ENCODE results near the gene CSK.
A peak's percentile ranks its signal among the peaks of the same experiment; 100 is the strongest.

CSK gene

DNA sequence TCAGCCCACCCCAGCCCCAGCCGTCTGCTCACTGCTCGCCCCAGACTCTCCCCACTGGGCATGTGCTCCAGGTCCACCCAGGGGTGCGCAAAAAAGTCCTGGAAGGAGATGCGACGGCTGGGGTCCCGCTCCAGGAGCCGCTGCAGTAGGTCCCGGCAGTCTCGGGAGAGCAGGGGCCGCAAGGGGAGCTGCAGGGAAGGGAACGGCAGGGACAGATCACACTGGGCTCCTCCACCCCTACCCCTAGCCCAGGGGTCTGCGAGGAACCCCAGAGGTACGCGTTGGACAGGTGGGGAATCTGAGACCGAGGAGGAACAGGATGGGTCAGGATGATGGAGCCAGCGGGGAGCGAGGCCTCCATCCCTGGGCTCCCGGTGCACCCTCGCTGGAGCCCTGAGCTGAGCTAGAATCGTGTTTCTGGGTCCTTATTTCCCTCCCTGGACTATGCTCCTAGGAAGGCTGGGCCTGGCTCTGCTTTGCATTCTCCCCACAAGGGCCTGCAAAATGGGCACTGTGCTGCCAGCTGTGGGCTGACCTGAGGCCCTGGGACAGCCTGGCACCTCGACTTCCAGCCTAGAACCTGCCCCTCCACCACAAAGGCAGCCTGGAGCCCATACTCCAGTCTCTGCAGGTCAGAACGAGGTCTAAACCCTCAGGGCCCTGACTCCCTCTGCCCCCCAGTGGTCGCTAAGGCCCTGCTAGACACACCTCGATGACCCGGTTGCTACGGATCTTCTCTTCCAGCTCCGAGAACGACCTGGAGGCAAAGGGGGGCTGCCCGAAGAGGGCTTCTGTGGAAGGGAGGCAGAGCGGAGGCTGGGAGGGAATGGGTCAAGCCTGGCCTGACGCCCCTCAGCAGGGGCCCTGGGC is 57.9 kb downstream of the CSK start:
- Histone ChIP-seq H3K79me2 (ENCODE audit: insufficient read depth, low read length) (peaks cover 15% of the 10 kb centered on the region), H3K4me2 (ENCODE audit: insufficient read depth, low read length) (no peak overlapping the region), H4K20me1 (ENCODE audit: insufficient read depth, low read length) (peaks cover 3% of the 10 kb centered on the region; the same call in 1 of the 2 replicates), H3K9ac (ENCODE audit: low read depth, low read length) (no peak overlapping the region), H3K36me3 (ENCODE audit: insufficient read depth, low read length) (peaks cover 45% of the 10 kb centered on the region), H3K4me1 (ENCODE audit: insufficient read depth, low read length) (peaks cover 36% of the 10 kb centered on the region), H3K9me3 (ENCODE audit: insufficient read depth, low read length, severe bottlenecking) (no peaks in the 10 kb centered on the region), H3K27me3 (ENCODE audit: insufficient read depth, low read length, poor library complexity) (no peaks in the 10 kb centered on the region), H2AFZ (ENCODE audit: low read depth, low read length) (no peak overlapping the region), H3K27ac (ENCODE audit: low read length) (no peak overlapping the region), H3K4me3 (ENCODE audit: low read depth in 1 of 2, low read length in 2 of 2) (no peak overlapping the region)
- TF ChIP-seq EZH2 (IDR thresholded peaks at IDR 0.05; ENCODE audit: borderline replicate concordance, low read depth, low read length, severe bottlenecking): no peak
- TF ChIP-seq, protein P1, sequence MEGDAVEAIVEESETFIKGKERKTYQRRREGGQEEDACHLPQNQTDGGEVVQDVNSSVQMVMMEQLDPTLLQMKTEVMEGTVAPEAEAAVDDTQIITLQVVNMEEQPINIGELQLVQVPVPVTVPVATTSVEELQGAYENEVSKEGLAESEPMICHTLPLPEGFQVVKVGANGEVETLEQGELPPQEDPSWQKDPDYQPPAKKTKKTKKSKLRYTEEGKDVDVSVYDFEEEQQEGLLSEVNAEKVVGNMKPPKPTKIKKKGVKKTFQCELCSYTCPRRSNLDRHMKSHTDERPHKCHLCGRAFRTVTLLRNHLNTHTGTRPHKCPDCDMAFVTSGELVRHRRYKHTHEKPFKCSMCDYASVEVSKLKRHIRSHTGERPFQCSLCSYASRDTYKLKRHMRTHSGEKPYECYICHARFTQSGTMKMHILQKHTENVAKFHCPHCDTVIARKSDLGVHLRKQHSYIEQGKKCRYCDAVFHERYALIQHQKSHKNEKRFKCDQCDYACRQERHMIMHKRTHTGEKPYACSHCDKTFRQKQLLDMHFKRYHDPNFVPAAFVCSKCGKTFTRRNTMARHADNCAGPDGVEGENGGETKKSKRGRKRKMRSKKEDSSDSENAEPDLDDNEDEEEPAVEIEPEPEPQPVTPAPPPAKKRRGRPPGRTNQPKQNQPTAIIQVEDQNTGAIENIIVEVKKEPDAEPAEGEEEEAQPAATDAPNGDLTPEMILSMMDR (IDR thresholded peaks at IDR 0.05; ENCODE audit: borderline replicate concordance, extremely low read depth, low read length, poor library complexity, severe bottlenecking): peak; percentile 25
- ATAC-seq (ENCODE audit: insufficient read depth, low read depth): no peak
- no peak for DNase-seq

DNA sequence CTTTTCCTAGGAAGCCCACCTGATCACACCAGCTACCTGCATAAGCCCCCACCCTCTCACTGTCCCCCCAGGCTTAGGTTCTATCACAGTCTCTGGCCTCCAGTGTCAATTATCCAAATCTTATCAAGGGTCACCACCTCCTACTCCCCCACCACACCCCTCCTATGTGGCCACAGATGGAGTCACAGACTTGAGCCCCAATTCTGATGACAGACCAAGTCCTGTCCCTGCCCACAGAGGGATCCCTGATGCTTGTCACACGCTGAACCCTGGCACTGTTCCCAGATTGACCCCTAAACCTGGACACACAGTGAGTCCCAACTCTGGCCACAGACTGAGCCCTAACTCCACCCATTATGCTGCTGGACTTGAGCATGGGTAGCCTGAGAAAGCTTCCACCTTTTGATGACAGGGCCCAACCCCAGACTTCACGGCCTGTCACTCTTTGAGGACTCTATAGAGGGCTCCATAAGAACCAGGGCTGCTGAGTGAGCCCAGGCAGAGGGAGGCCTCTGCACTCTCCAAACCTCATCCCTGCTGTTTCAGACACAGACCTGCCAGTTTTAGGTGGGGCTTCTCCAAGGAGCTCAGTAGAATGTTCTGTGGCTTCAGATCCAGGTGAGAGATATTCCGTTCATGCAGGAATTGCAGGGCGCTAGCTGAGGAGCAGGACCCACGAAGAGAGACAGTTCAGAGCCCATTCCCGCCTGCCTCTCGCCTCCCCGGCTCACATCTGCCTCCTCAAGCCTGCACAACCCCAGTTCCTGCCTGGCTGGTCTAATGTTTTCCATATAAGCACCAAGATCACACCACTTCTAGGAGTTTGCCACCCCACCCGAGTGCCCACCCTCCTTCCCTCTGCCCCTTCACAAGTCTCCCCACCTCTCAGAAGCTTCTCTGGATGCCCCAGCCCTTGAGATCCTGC is 59.2 kb downstream of the CSK start:
- ATAC-seq (ENCODE audit: insufficient read depth, low read depth) (no peak), DNase-seq (no peak)
- Histone ChIP-seq H3K36me3 (ENCODE audit: insufficient read depth, low read length) (peaks cover 49% of the 10 kb centered on the region), H3K4me2 (ENCODE audit: insufficient read depth, low read length) (peak overlapping the region; percentile 69), H3K79me2 (ENCODE audit: insufficient read depth, low read length) (peaks cover 15% of the 10 kb centered on the region), H3K27ac (ENCODE audit: low read length) (no peak overlapping the region; the same call in 1 of the 2 replicates), H3K9ac (ENCODE audit: low read depth, low read length) (peak overlapping the region; percentile 91), H2AFZ (ENCODE audit: low read depth, low read length) (no peak overlapping the region), H4K20me1 (ENCODE audit: insufficient read depth, low read length) (peaks cover 3% of the 10 kb centered on the region; the same call in 1 of the 2 replicates), H3K4me3 (ENCODE audit: low read depth in 1 of 2, low read length in 2 of 2) (peak overlapping the region in 1 of 2 experiments; percentile 69; a peak in 1 of 4 replicates), H3K27me3 (ENCODE audit: insufficient read depth, low read length, poor library complexity) (no peaks in the 10 kb centered on the region), H3K9me3 (ENCODE audit: insufficient read depth, low read length, severe bottlenecking) (no peaks in the 10 kb centered on the region), H3K4me1 (ENCODE audit: insufficient read depth, low read length) (peaks cover 36% of the 10 kb centered on the region)
- no peak for TF ChIP-seq EZH2 (IDR thresholded peaks at IDR 0.05; ENCODE audit: borderline replicate concordance, low read depth, low read length, severe bottlenecking)
- TF ChIP-seq, protein P1 (IDR thresholded peaks at IDR 0.05; ENCODE audit: borderline replicate concordance, extremely low read depth, low read length, poor library complexity, severe bottlenecking): no peak

DNA sequence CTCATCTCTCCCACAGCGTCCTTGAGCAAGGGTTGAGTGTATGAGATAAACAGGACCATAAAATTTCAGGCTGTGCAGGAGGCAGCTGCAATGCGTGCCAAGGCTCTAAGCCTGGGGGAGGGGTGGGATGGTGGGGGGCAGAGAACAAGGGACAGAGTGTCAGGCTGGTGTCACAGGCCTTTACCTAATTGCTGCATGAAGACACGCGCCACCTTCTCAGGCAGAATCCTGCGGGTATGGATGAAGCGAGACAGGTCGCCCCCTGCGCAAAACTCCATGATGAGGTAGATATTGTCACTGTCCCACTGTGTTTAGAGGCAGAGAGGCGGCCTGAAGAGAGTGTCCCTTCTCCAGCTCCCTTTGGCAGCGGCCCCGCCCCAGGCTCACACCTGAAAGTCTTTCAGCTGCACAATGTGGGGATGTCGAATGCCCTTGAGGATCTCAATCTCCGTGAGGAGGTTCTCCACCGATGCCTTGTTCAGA is 60.1 kb downstream of the CSK start:
- H3K4me2 ChIP-seq (ENCODE audit: insufficient read depth, low read length): peak overlapping the region; percentile 69
- peaks cover 36% of the 10 kb centered on the region for H3K4me1 ChIP-seq (ENCODE audit: insufficient read depth, low read length)
- peaks cover 3% of the 10 kb centered on the region; the same call in 1 of the 2 replicates for H4K20me1 ChIP-seq (ENCODE audit: insufficient read depth, low read length)
- no peak for DNase-seq
- no peak overlapping the region; the same call in 1 of the 2 replicates for H3K27ac ChIP-seq (ENCODE audit: low read length)
- peak overlapping the region; percentile 91 for H3K9ac ChIP-seq (ENCODE audit: low read depth, low read length)
- peaks cover 43% of the 10 kb centered on the region for H3K36me3 ChIP-seq (ENCODE audit: insufficient read depth, low read length)
- H2AFZ ChIP-seq (ENCODE audit: low read depth, low read length): peak overlapping the region; percentile 71; the same call in 1 of the 2 replicates
- TF ChIP-seq EZH2 (IDR thresholded peaks at IDR 0.05; ENCODE audit: borderline replicate concordance, low read depth, low read length, severe bottlenecking): no peak
- TF ChIP-seq, protein P1 (IDR thresholded peaks at IDR 0.05; ENCODE audit: borderline replicate concordance, extremely low read depth, low read length, poor library complexity, severe bottlenecking): no peak
- ATAC-seq (ENCODE audit: insufficient read depth, low read depth): no peak
- no peaks in the 10 kb centered on the region for H3K27me3 ChIP-seq (ENCODE audit: insufficient read depth, low read length, poor library complexity)
- no peaks in the 10 kb centered on the region for H3K9me3 ChIP-seq (ENCODE audit: insufficient read depth, low read length, severe bottlenecking)
- H3K4me3 ChIP-seq (ENCODE audit: low read depth in 1 of 2, low read length in 2 of 2): peak overlapping the region; percentile 30 to 69; a peak in 3 of 4 replicates
- peaks cover 15% of the 10 kb centered on the region for H3K79me2 ChIP-seq (ENCODE audit: insufficient read depth, low read length)

All from DND-41 (cell line).